ENCODE results near the gene BRINP3.

The BRINP3 gene

DNA sequence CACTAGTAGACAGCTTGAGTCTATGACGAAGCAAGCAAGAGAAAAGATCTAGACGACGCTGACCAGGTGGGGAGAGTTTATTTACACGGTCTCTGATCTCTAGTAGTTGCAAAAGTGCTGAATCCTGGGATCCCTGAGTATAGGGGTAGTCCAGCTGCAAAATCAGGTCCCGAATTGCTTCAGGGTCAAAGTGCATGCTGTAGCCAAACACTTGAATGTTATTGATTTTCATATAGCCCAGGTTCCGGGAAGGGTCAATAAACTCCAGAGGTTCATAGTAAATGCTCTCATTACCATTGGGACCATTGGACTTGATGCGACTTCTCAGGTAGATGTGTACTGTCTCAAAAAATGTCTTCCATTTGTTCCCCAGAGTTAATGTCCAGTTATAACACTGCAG lies 379.6 kb downstream of the BRINP3 start:
- no peak for DNase-seq

DNA sequence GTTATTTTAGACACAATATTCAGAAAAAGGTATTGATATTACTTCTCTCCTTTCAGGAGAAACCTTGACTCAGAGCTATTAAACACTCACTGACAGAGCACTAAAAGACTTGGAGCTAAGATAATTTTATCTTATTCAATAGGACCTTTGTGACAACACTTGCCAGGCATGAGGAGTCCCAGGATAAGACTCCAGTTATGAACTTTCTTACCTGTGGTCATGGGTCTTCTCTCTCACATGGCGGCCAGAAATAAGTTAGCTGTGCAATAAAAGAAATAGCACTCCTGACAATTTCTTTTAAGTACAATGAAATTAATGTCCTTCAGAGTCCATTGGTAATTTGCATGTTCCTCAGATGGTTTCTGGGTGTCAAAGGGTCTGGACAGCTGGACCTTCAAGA lies 382.1 kb downstream of the BRINP3 start:
- no peak for DNase-seq

DNA sequence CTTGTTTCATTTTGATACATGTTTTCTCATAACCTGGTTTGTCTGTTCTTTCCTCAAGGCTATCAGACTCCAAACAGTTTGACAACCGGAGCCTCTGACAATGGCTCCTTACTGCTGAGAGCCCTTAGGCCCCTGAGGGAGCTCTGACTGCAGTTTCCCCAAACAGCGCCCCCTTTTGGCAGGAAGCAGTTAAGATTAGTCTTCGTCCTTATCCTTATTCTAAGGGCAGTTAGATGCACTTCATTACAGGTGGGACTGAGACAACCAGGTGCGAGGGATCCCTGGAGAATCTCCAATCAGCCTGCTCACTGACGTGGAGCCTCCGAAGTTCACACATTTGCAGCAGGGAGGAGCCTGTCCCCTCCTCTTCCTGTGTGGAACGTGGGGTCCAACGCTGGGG lies 393.1 kb downstream of the BRINP3 start:
- DNase-seq, result no peak

DNA sequence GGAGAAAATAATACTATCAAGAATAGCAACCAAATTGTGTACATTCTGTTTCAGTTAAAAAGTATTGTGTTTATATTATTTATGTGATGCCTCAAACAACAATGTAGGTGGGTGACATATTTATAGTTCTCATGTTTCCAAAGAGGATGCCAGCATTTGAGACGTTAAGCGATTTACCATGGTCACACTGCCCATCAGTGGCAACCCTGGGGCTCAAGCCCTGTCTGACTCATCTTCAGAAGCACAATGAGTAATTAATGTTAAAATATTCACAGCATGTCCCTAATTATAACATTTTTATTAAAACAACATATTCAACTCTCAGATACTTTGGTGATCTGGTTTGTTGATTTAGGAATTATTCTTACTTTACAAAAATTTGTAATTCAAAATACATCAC lies 409.4 kb downstream of the BRINP3 start:
- DNase-seq, result no peak

DNA sequence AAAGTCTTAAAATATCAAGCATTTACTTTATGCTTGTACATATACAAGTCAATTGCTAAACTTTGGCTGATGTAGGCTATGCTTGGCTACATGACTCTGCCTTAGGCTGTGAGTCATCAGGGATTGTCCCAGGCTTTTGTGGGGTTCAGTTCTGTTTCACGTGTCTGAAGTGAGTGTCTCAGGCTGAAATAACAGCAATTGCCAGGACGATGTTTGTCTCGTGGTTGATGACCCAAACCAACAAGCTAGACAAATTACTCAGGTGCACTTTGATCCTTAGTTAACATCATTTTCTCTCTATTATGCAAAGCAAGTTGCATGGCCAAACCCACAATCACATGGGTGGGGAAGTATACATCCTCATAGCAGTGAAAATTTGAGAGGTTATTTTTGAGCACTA lies 410.1 kb downstream of the BRINP3 start:
- no peak for DNase-seq

DNA sequence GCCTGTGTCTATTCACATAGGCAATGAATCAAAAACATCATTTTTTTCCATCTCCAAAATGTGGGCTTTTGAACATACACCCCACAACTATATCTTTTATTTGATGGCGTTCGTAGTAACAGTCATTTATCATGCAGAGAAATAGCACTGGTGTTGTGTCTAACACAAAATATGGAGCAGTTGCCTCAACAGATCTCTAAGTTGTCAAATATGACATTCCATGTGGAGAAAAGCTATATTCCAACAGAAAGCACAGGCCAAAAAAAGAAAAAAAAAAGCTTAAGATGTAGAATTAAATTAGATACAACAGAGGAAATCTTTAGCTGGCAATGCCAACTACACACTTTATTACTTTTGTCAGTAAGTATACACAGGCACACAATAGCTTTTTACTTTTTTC lies 411.7 kb downstream of the BRINP3 start:
- DNase-seq, result no peak

DNA sequence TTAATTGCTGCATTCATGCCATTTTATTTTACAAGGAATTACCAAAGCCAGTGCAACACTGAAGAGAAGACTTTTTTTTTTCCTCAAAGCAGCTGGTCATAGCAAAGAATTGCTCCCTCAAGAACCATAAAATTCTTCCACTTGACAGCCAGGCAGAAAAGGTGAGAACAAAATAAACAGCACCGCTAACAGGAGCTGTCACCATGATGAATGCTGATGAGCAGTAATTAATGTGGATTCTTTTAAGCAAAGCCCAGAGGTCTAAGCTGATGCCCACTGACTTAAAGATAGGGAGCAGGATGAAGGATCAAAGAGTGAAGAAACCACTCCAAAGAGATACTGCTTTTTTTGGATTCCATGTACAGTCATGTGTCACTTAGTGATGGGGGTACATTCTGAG lies 428.4 kb downstream of the BRINP3 start:
- no peak for DNase-seq
